KMS-11 (cell line): ENCODE data around the gene HCN2.

Experiments used
- H2AFZ ChIP-seq: fragments of 200-600 bp; sonication (generic); 2 replicates; pipeline ENCODE4 v1.6.1; 2016; ENCODE audit warnings: antibody characterized with exemption, mixed run types, low read depth
- H3K27ac ChIP-seq: fragments of 200-600 bp; sonication (generic); 2 replicates; pipeline ENCODE4 v1.6.1; 2016; ENCODE audit warnings: mild to moderate bottlenecking, mixed run types
- H3K27me3 ChIP-seq: fragments of 200-600 bp; sonication (generic); 2 replicates; pipeline ENCODE4 v1.6.1; 2017; ENCODE audit warnings: mild to moderate bottlenecking, low read depth, mixed run types, moderate library complexity; ENCODE audit not compliant: insufficient read depth
- H3K36me3 ChIP-seq: fragments of 200-600 bp; sonication (generic); 2 replicates; pipeline ENCODE4 v1.6.1; 2017; ENCODE audit warnings: mild to moderate bottlenecking, mixed run types; ENCODE audit not compliant: insufficient read depth
- H3K4me1 ChIP-seq: fragments of 200-600 bp; sonication (generic); 2 replicates; pipeline ENCODE4 v1.6.1; 2016; ENCODE audit warnings: mild to moderate bottlenecking, low read depth, mixed run types; ENCODE audit not compliant: poor library complexity, severe bottlenecking
- H3K4me2 ChIP-seq: fragments of 200-600 bp; sonication (generic); 2 replicates; pipeline ENCODE4 v1.7.0; 2016; ENCODE audit warnings: mild to moderate bottlenecking, mixed run types
- H3K4me3 ChIP-seq: fragments of 200-600 bp; sonication (generic); IDR thresholded peaks from 2 replicates; pipeline ENCODE4 v1.6.1; 2017; ENCODE audit warnings: low read depth, low read length, mixed read lengths; ENCODE audit not compliant: insufficient read depth
- H3K79me2 ChIP-seq: fragments of 200-600 bp; sonication (generic); 2 replicates; pipeline ENCODE4 v1.6.1; 2016; ENCODE audit warnings: low read depth, mixed run types; ENCODE audit not compliant: insufficient read depth
- H3K9ac ChIP-seq: fragments of 200-600 bp; sonication (generic); 2 replicates; pipeline ENCODE4 v1.6.1; 2016; ENCODE audit warnings: mild to moderate bottlenecking, mixed run types
- H4K20me1 ChIP-seq: fragments of 200-600 bp; sonication (generic); 2 replicates; pipeline ENCODE4 v1.6.1; 2016; ENCODE audit warnings: mild to moderate bottlenecking, mixed run types; ENCODE audit not compliant: insufficient read depth
- TF ChIP-seq, protein P1 (sequence below): fragments of 200-600 bp; sonication (generic); conservative IDR thresholded peaks from 2 replicates; pipeline ENCODE4 v1.6.1; 2017; ENCODE audit warnings: low read depth, mild to moderate bottlenecking, antibody characterized with exemption, low read length, moderate library complexity, mixed read lengths

Gene HCN2

GRCh38 chr19:660793-661426, 71.2 kb downstream of the HCN2 start:
- H3K4me3 ChIP-seq: peak overlapping the region; percentile 17
- no peak overlapping the region for H2AFZ ChIP-seq
- peaks cover 41% of the 10 kb centered on the region for H4K20me1 ChIP-seq
- peaks cover 36% of the 10 kb centered on the region for H3K4me1 ChIP-seq
- H3K79me2 ChIP-seq: peaks cover 67% of the 10 kb centered on the region
- H3K9ac ChIP-seq: peak overlapping the region; percentile 97; the same call in 1 of the 2 replicates
- no peaks in the 10 kb centered on the region for H3K36me3 ChIP-seq
- H3K27me3 ChIP-seq: no peaks in the 10 kb centered on the region
- TF ChIP-seq, protein P1, sequence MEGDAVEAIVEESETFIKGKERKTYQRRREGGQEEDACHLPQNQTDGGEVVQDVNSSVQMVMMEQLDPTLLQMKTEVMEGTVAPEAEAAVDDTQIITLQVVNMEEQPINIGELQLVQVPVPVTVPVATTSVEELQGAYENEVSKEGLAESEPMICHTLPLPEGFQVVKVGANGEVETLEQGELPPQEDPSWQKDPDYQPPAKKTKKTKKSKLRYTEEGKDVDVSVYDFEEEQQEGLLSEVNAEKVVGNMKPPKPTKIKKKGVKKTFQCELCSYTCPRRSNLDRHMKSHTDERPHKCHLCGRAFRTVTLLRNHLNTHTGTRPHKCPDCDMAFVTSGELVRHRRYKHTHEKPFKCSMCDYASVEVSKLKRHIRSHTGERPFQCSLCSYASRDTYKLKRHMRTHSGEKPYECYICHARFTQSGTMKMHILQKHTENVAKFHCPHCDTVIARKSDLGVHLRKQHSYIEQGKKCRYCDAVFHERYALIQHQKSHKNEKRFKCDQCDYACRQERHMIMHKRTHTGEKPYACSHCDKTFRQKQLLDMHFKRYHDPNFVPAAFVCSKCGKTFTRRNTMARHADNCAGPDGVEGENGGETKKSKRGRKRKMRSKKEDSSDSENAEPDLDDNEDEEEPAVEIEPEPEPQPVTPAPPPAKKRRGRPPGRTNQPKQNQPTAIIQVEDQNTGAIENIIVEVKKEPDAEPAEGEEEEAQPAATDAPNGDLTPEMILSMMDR: no peak; the same call in 1 of the 2 replicates
- H3K4me2 ChIP-seq: peak overlapping the region; percentile 97
- H3K27ac ChIP-seq: peak overlapping the region; percentile 97

DNA sequence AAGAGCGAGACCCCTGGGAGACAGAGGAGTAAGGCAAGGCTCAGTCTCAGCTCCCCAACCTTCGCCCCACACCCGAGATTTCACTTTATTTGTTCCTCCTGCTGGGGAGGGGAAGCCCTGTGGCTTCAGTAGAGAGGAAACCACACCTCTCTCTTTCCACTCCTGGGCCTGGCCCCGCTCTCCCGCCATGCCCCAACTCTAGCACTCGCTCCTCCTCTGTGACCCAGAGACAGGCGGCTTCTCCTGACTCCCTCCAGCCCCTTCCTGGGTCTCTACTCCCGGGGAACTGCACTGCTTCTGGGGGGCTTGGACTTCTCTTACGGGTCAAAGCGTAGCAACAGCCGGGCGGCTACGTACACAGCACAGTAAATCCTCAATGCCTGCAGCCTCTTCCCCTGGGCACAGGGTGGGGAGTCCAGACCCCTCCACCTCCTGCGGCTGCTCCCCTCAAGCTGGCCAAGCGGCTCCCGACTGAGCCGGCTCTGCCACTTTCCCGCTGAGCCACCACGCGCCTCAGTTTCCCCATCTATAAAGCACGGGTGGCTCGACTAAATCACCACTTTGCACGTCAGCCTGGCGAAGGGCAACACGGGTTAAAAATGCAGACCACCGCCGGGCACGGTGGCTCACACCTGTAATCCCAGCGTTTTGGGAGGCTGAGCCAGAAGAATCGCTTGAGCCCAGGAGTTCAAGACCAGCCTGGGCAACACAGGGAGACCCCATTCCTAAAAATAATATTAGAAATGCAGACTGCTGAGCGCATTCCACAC, 71.9 kb downstream of the HCN2 start:
- Histone ChIP-seq H4K20me1 (peaks cover 34% of the 10 kb centered on the region), H3K27ac (peak overlapping the region; percentile 97)

GRCh38 chr19:662207-662961, 72.7 kb downstream of the HCN2 start:
- H3K9ac ChIP-seq: peak overlapping the region; percentile 97
- H3K36me3 ChIP-seq: no peaks in the 10 kb centered on the region
- peak overlapping the region; percentile 97 for H3K27ac ChIP-seq
- peak overlapping the region; percentile 28 for H3K4me3 ChIP-seq
- peaks cover 7% of the 10 kb centered on the region for H3K27me3 ChIP-seq
- TF ChIP-seq, protein P1: no peak
- no peak overlapping the region for H2AFZ ChIP-seq
- H3K4me1 ChIP-seq: peaks cover 36% of the 10 kb centered on the region
- H3K4me2 ChIP-seq: peak overlapping the region; percentile 97
- H4K20me1 ChIP-seq: peaks cover 26% of the 10 kb centered on the region
- H3K79me2 ChIP-seq: peaks cover 52% of the 10 kb centered on the region

More for the DNA sequence above, 71.9 kb downstream of the HCN2 start:
- Histone ChIP-seq H3K4me2 (peak overlapping the region; percentile 97), H2AFZ (no peak overlapping the region), H3K4me3 (peak overlapping the region; percentile 28), H3K4me1 (peaks cover 36% of the 10 kb centered on the region), H3K9ac (peak overlapping the region; percentile 97), H3K27me3 (peaks cover 4% of the 10 kb centered on the region; the same call in 1 of the 2 replicates), H3K79me2 (peaks cover 60% of the 10 kb centered on the region), H3K36me3 (no peaks in the 10 kb centered on the region)
- TF ChIP-seq, protein P1: no peak

GRCh38 chr19:662962-663681, 73.4 kb downstream of the HCN2 start, which contains the start of gene RNF126:
RNF126 (minus strand) TSS chr19:663214; CDS start chr19:663121, 93 bp downstream.
- peak within 1 kb of the TSS; percentile 97 for H3K27ac ChIP-seq
- H3K9ac ChIP-seq: peak within 1 kb of the TSS; percentile 97
- peaks cover 19% of the 10 kb centered on the region for H4K20me1 ChIP-seq
- H3K4me2 ChIP-seq: peak within 1 kb of the TSS; percentile 97
- H3K4me3 ChIP-seq: peak within 1 kb of the TSS; percentile 28
- H3K4me1 ChIP-seq: peaks cover 36% of the 10 kb centered on the region
- H3K27me3 ChIP-seq: peaks cover 13% of the 10 kb centered on the region
- H3K79me2 ChIP-seq: peaks cover 45% of the 10 kb centered on the region
- H3K36me3 ChIP-seq: no peaks in the 10 kb centered on the region
- TF ChIP-seq, protein P1: no peak
- peak within 1 kb of the TSS; percentile 83 for H2AFZ ChIP-seq
